GM23338 (cell line): ENCODE data around the gene CAV2. TPM values are rescaled to one million over a fixed set of nuclear protein-coding genes. Genes with fewer than 3 reads are reported as not detected.

Experiments used
- ATAC-seq: fragments of 200-7000 bp; cut with Tn5 transposase; 3 replicates; pipeline ENCODE4 v1.9.1; 2020
- DNase-seq: peaks from one replicate; pipeline ENCODE4 v3.0.0-alpha.2; 2015; ENCODE audit warnings: low spot score
- H2AFZ ChIP-seq: fragments of 200-600 bp; sonication (generic); 2 replicates; pipeline ENCODE4 v1.8.0; 2016; ENCODE audit warnings: antibody characterized with exemption, mild to moderate bottlenecking, moderate library complexity
- H3F3A ChIP-seq: fragments of 200-600 bp; sonication (generic); replicated peaks from 2 replicates; pipeline ENCODE4 v1.8.0; 2017; ENCODE audit warnings: antibody characterized with exemption, mixed run types, low read depth
- H3K27ac ChIP-seq: fragments of 200-600 bp; sonication (generic); 2 replicates; pipeline ENCODE4 v1.6.1; 2016; ENCODE audit warnings: low read depth
- H3K27me3 ChIP-seq: fragments of 200-600 bp; sonication (generic); 2 replicates; pipeline ENCODE4 v1.8.0; 2016; ENCODE audit warnings: mild to moderate bottlenecking, mixed run types, moderate library complexity; ENCODE audit not compliant: insufficient read depth
- H3K36me3 ChIP-seq: fragments of 200-600 bp; sonication (generic); 2 replicates; pipeline ENCODE4 v1.8.0; 2016; ENCODE audit warnings: mild to moderate bottlenecking; ENCODE audit not compliant: insufficient read depth
- H3K4me1 ChIP-seq: fragments of 200-600 bp; sonication (generic); 2 replicates; pipeline ENCODE4 v1.8.0; 2016; ENCODE audit warnings: mild to moderate bottlenecking, moderate library complexity; ENCODE audit not compliant: insufficient read depth
- H3K4me2 ChIP-seq: fragments of 200-600 bp; sonication (generic); 2 replicates; pipeline ENCODE4 v1.7.1; 2017; ENCODE audit warnings: mixed run types
- H3K4me3 ChIP-seq: fragments of 200-600 bp; sonication (generic); 2 replicates; pipeline ENCODE4 v1.6.1; 2016; ENCODE audit warnings: mixed run types
- H3K79me2 ChIP-seq: fragments of 200-600 bp; sonication (generic); replicated peaks from 2 replicates; pipeline ENCODE4 v1.8.0; 2017; ENCODE audit warnings: mild to moderate bottlenecking; ENCODE audit not compliant: insufficient read depth
- H3K9me2 ChIP-seq: fragments of 200-600 bp; sonication (generic); 2 replicates; pipeline ENCODE4 v1.8.0; 2017; ENCODE audit not compliant: insufficient read depth
- H4K20me1 ChIP-seq: fragments of 200-600 bp; sonication (generic); replicated peaks from 2 replicates; pipeline ENCODE4 v1.8.0; 2017; ENCODE audit warnings: mild to moderate bottlenecking; ENCODE audit not compliant: insufficient read depth
- H3K27ac Mint-ChIP-seq: 2 replicates; pipeline ENCODE4 v1.8.0; 2020; ENCODE audit warnings: inconsistent platforms, mild to moderate bottlenecking, moderate library complexity, mixed read lengths
- H3K27me3 Mint-ChIP-seq: 3 replicates; pipeline ENCODE4 v1.8.0; 2022; ENCODE audit warnings: low read depth, mild to moderate bottlenecking, moderate library complexity, mixed read lengths, inconsistent platforms; ENCODE audit not compliant: insufficient read depth, poor library complexity
- H3K36me3 Mint-ChIP-seq: 3 replicates; pipeline ENCODE4 v1.8.0; 2021; ENCODE audit warnings: low read depth, mild to moderate bottlenecking, inconsistent platforms, moderate library complexity, mixed read lengths
- H3K4me1 Mint-ChIP-seq: 3 replicates; pipeline ENCODE4 v1.8.0; 2020; ENCODE audit warnings: mild to moderate bottlenecking, inconsistent platforms, mixed read lengths
- H3K4me3 Mint-ChIP-seq: 3 replicates; pipeline ENCODE4 v1.8.0; 2021; ENCODE audit warnings: moderate library complexity, mild to moderate bottlenecking, inconsistent platforms, mixed read lengths
- H3K9me3 Mint-ChIP-seq: 3 replicates; pipeline ENCODE4 v1.8.0; 2020; ENCODE audit warnings: moderate library complexity, mild to moderate bottlenecking, inconsistent platforms, mixed read lengths
- CREB1 ChIP-seq: fragments of 250-450 bp; sonication (Bioruptor Pico); IDR thresholded peaks from 2 replicates; pipeline ENCODE4 v1.5.0; 2020; ENCODE audit warnings: low read depth, mild to moderate bottlenecking, moderate library complexity
- EZH2 ChIP-seq: fragments of 200-600 bp; sonication (generic); IDR thresholded peaks from one replicate; pipeline ENCODE4 v1.8.0; 2017; ENCODE audit warnings: antibody characterized with exemption, mild to moderate bottlenecking, low read depth; ENCODE audit not compliant: unreplicated experiment
- EZH2phosphoT487 ChIP-seq: fragments of 200-600 bp; sonication (generic); IDR thresholded peaks from one replicate; pipeline ENCODE4 v1.8.1; 2018; ENCODE audit warnings: antibody characterized with exemption; ENCODE audit not compliant: unreplicated experiment
- JUNB ChIP-seq: IDR thresholded peaks from one replicate; pipeline ENCODE4 v1.6.1; 2016; ENCODE audit warnings: antibody characterized with exemption; ENCODE audit not compliant: unreplicated experiment
- NANOG ChIP-seq: IDR thresholded peaks from 2 replicates; pipeline ENCODE4 v1.6.1; 2016; ENCODE audit warnings: antibody characterized with exemption, borderline replicate concordance
- POLR2AphosphoS5 ChIP-seq: IDR thresholded peaks from 2 replicates; pipeline ENCODE4 v1.6.1; 2016; ENCODE audit warnings: antibody characterized with exemption, low read depth
- STAT1 ChIP-seq: IDR thresholded peaks from one replicate; pipeline ENCODE4 v1.6.1; 2016; ENCODE audit warnings: antibody characterized with exemption; ENCODE audit not compliant: unreplicated experiment
- ZNF114 ChIP-seq: fragments of 250-450 bp; sonication (Bioruptor Pico); IDR thresholded peaks from 2 replicates; pipeline ENCODE4 v1.5.0; 2020; ENCODE audit warnings: mild to moderate bottlenecking, moderate library complexity
- ZNF331 ChIP-seq: fragments of 250-450 bp; sonication (Bioruptor Pico); IDR thresholded peaks from 2 replicates; pipeline ENCODE4 v1.5.0; 2020; ENCODE audit warnings: low read depth, mild to moderate bottlenecking, moderate library complexity
- polyA plus RNA-seq: library from polyadenylated mRNA; unstranded; fragments of >200 nt; fragmentation: Nextera tagmentation; extraction: Ambion mirVana; gene quantifications from 2 replicates; pipeline ENCODE4 v1.2.1, GENCODE V29; 2016
- total RNA-seq: library from RNA; depleted of rRNA; stranded (reverse); fragments of >200 nt; shearing (Covaris generic); gene quantifications from 2 replicates; pipeline ENCODE4 v1.2.3, GENCODE V29; 2014
- TF ChIP-seq, protein P1 (sequence below): IDR thresholded peaks from one replicate; pipeline ENCODE4 v1.6.1; 2018; ENCODE audit warnings: antibody characterized with exemption; ENCODE audit not compliant: unreplicated experiment
- TF ChIP-seq, protein P2 (sequence below), 2 experiments: fragments of 200-600 bp in 1 of 2; sonication (generic) in 1 of 2; conservative IDR thresholded peaks; 2 replicates each; pipeline versions ENCODE4 v1.5.1 to v1.6.1; 2016 to 2017; ENCODE audit warnings: antibody characterized with exemption in 2 of 2, low read depth in 2 of 2, mild to moderate bottlenecking in 2 of 2, moderate library complexity in 1 of 2
- TF ChIP-seq, protein P3 (sequence below): IDR thresholded peaks from 2 replicates; pipeline ENCODE4 v1.6.1; 2016; ENCODE audit warnings: antibody characterized with exemption

CAV2 gene
- total and polyA plus RNA-seq, 2 experiments from 2014 or later: 4.2 to 6.6 TPM

GRCh38 chr7:116512520-116513188, 13.1 kb downstream of the CAV2 start (continued):
- TF ChIP-seq, protein P1, sequence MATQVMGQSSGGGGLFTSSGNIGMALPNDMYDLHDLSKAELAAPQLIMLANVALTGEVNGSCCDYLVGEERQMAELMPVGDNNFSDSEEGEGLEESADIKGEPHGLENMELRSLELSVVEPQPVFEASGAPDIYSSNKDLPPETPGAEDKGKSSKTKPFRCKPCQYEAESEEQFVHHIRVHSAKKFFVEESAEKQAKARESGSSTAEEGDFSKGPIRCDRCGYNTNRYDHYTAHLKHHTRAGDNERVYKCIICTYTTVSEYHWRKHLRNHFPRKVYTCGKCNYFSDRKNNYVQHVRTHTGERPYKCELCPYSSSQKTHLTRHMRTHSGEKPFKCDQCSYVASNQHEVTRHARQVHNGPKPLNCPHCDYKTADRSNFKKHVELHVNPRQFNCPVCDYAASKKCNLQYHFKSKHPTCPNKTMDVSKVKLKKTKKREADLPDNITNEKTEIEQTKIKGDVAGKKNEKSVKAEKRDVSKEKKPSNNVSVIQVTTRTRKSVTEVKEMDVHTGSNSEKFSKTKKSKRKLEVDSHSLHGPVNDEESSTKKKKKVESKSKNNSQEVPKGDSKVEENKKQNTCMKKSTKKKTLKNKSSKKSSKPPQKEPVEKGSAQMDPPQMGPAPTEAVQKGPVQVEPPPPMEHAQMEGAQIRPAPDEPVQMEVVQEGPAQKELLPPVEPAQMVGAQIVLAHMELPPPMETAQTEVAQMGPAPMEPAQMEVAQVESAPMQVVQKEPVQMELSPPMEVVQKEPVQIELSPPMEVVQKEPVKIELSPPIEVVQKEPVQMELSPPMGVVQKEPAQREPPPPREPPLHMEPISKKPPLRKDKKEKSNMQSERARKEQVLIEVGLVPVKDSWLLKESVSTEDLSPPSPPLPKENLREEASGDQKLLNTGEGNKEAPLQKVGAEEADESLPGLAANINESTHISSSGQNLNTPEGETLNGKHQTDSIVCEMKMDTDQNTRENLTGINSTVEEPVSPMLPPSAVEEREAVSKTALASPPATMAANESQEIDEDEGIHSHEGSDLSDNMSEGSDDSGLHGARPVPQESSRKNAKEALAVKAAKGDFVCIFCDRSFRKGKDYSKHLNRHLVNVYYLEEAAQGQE: no peak
- TF ChIP-seq STAT1 (no peak), ZNF114 (CRISPR knock-in tag) (no peak), NANOG (no peak), EZH2phosphoT487 (no peak), CREB1 (CRISPR knock-in tag) (no peak), JUNB (no peak), ZNF331 (no peak)
- TF ChIP-seq, protein P2, sequence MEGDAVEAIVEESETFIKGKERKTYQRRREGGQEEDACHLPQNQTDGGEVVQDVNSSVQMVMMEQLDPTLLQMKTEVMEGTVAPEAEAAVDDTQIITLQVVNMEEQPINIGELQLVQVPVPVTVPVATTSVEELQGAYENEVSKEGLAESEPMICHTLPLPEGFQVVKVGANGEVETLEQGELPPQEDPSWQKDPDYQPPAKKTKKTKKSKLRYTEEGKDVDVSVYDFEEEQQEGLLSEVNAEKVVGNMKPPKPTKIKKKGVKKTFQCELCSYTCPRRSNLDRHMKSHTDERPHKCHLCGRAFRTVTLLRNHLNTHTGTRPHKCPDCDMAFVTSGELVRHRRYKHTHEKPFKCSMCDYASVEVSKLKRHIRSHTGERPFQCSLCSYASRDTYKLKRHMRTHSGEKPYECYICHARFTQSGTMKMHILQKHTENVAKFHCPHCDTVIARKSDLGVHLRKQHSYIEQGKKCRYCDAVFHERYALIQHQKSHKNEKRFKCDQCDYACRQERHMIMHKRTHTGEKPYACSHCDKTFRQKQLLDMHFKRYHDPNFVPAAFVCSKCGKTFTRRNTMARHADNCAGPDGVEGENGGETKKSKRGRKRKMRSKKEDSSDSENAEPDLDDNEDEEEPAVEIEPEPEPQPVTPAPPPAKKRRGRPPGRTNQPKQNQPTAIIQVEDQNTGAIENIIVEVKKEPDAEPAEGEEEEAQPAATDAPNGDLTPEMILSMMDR (conservative IDR thresholded peaks at IDR 0.05; ENCODE audit: low read depth in 2 of 2): no peak
- TF ChIP-seq, protein P3, sequence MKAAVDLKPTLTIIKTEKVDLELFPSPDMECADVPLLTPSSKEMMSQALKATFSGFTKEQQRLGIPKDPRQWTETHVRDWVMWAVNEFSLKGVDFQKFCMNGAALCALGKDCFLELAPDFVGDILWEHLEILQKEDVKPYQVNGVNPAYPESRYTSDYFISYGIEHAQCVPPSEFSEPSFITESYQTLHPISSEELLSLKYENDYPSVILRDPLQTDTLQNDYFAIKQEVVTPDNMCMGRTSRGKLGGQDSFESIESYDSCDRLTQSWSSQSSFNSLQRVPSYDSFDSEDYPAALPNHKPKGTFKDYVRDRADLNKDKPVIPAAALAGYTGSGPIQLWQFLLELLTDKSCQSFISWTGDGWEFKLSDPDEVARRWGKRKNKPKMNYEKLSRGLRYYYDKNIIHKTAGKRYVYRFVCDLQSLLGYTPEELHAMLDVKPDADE: no peak

- no peaks in the 10 kb centered on the region for H3K36me3 ChIP-seq
- no peaks in the 10 kb centered on the region for H3K27me3 ChIP-seq
- no peaks in the 10 kb centered on the region for H4K20me1 ChIP-seq
- peaks cover 13% of the 10 kb centered on the region for H3K4me1 ChIP-seq
- TF ChIP-seq POLR2AphosphoS5 (no peak), STAT1 (no peak), JUNB (no peak), EZH2 (no peak), EZH2phosphoT487 (no peak), NANOG (no peak), ZNF331 (no peak), CREB1 (CRISPR knock-in tag) (no peak), ZNF114 (CRISPR knock-in tag) (no peak)
- TF ChIP-seq, protein P1: no peak
- TF ChIP-seq, protein P2 (conservative IDR thresholded peaks at IDR 0.05; ENCODE audit: low read depth in 2 of 2): no peak
- TF ChIP-seq, protein P3: no peak
- no peaks in the 10 kb centered on the region for H3K9me2 ChIP-seq
- Mint-ChIP-seq H3K36me3 (no peaks in the 10 kb centered on the region), H3K27me3 (peaks cover 2% of the 10 kb centered on the region), H3K27ac (no peak overlapping the region), H3K9me3 (no peaks in the 10 kb centered on the region), H3K4me1 (peaks cover 15% of the 10 kb centered on the region), H3K4me3 (no peak overlapping the region)
- ATAC-seq (no peak), DNase-seq (no peak)
- no peaks in the 10 kb centered on the region for H3K79me2 ChIP-seq
- H3F3A ChIP-seq: no peaks in the 10 kb centered on the region
- no peak overlapping the region for H3K27ac ChIP-seq
- peak overlapping the region; percentile 44; the same call in 1 of the 2 replicates for H3K4me2 ChIP-seq
- H3K4me3 ChIP-seq: no peak overlapping the region
- H2AFZ ChIP-seq: peak overlapping the region; percentile 82; the same call in 1 of the 2 replicates
Observed at GRCh38 chr7:116515584-116515983, 16.0 kb downstream of the CAV2 start.
